HepG2 (cell line): ENCODE measurements around the gene CCDC57. TPM values are rescaled to one million over a fixed set of nuclear protein-coding genes. Genes with fewer than 3 reads are reported as not detected.

Source experiments
- ASH2L ChIP-seq: fragments of 300-600, 200-600 bp; sonication (generic); IDR thresholded peaks from 2 replicates; pipeline ENCODE4 v1.7.0; 2017; ENCODE audit warnings: low read depth, mild to moderate bottlenecking, moderate library complexity, mixed read lengths, low read length; ENCODE audit not compliant: insufficient read length
- ATF7 ChIP-seq, 2 experiments: fragments of 450-650 bp in 1 of 2; sonication (generic) in 1 of 2; formaldehyde crosslinking in 1 of 2; IDR thresholded peaks; 2 replicates each; pipeline versions ENCODE4 v1.4.0 to v1.6.1; 2016 to 2020; ENCODE audit warnings: antibody characterized with exemption in 1 of 2, mild to moderate bottlenecking in 1 of 2, missing genetic modification reagents in 1 of 2
- CHD2 ChIP-seq: IDR thresholded peaks from 2 replicates; pipeline ENCODE4 v1.6.1; 2011; ENCODE audit warnings: low read depth, low read length, improper control_type of control experiment
- EHMT2 ChIP-seq: fragments of 200-600 bp; sonication (generic); IDR thresholded peaks from 2 replicates; pipeline ENCODE4 v1.7.0; 2017; ENCODE audit warnings: antibody characterized with exemption, low read depth, low read length, borderline replicate concordance
- FOSL2 ChIP-seq: sonication (generic); formaldehyde crosslinking; IDR thresholded peaks from 2 replicates; pipeline ENCODE4 v1.4.0; 2020; ENCODE audit warnings: missing genetic modification reagents
- GFI1 ChIP-seq: sonication (generic); formaldehyde crosslinking; IDR thresholded peaks from 2 replicates; pipeline ENCODE4 v1.5.0; 2020; ENCODE audit warnings: missing genetic modification reagents, mild to moderate bottlenecking, borderline replicate concordance
- HHEX ChIP-seq: IDR thresholded peaks from 2 replicates; pipeline ENCODE4 v1.6.1; 2016; ENCODE audit warnings: control low read depth
- KAT8 ChIP-seq: IDR thresholded peaks from 2 replicates; pipeline ENCODE4 v1.6.1; 2016; ENCODE audit warnings: missing genetic modification reagents, missing compliant biosample characterization
- RBM39 ChIP-seq: fragments of 200-400 bp; formaldehyde crosslinking; IDR thresholded peaks from one replicate; pipeline ENCODE4 v1.6.1; 2018; ENCODE audit warnings: antibody characterized with exemption, mild to moderate bottlenecking, low read depth, low read length; ENCODE audit not compliant: poor library complexity, severe bottlenecking
- TEAD2 ChIP-seq: sonication (generic); formaldehyde crosslinking; IDR thresholded peaks from 2 replicates; pipeline ENCODE4 v1.9.0; 2021; ENCODE audit warnings: missing genetic modification reagents
- ZBTB3 ChIP-seq: sonication (generic); formaldehyde crosslinking; IDR thresholded peaks from 2 replicates; pipeline ENCODE4 v1.4.0; 2020; ENCODE audit warnings: low read depth, mild to moderate bottlenecking, moderate library complexity, missing genetic modification reagents, borderline replicate concordance
- ZIK1 ChIP-seq: sonication (generic); formaldehyde crosslinking; IDR thresholded peaks from 2 replicates; pipeline ENCODE4 v1.5.0; 2020; ENCODE audit warnings: mild to moderate bottlenecking, low read depth, missing genetic modification reagents, borderline replicate concordance
- ZNF552 ChIP-seq: sonication (generic); formaldehyde crosslinking; IDR thresholded peaks from 2 replicates; pipeline ENCODE4 v1.9.0; 2022; ENCODE audit warnings: missing genetic modification reagents, mild to moderate bottlenecking, borderline replicate concordance
- ZNF564 ChIP-seq: sonication (generic); formaldehyde crosslinking; IDR thresholded peaks from 2 replicates; pipeline ENCODE4 v1.8.1; 2023; ENCODE audit warnings: mild to moderate bottlenecking, missing genetic modification reagents
- ZNF790 ChIP-seq: sonication (generic); formaldehyde crosslinking; IDR thresholded peaks from 2 replicates; pipeline ENCODE4 v1.8.0; 2022; ENCODE audit warnings: missing genetic modification reagents, mild to moderate bottlenecking, borderline replicate concordance
- polyA plus RNA-seq, 8 experiments: library from polyadenylated mRNA; depleted of rRNA in 3 of 8; stranded (reverse) in 7 of 8; unstranded in 1 of 8; fragments of >200 nt; fragmentation: Illumina TruSeq in 4 of 8; extraction: Trizol in 4 of 8; gene quantifications; 2 replicates each; pipeline versions ENCODE4 v1.2.1 to v1.2.3, GENCODE V29; 2011 to 2016; ENCODE audit warnings: low read depth in 4 of 8, missing spikeins in 1 of 8, mixed read lengths in 1 of 8; ENCODE audit not compliant: insufficient read depth in 1 of 8
- total RNA-seq, 5 experiments: library from RNA; depleted of rRNA; stranded (reverse); fragments of >200 nt; fragmentation: Illumina TruSeq; extraction: Trizol; gene quantifications; 2 replicates each; pipeline ENCODE4 v1.2.3, GENCODE V29; 2016; ENCODE audit warnings: low read depth in 1 of 5
- TF ChIP-seq, protein P1 (sequence below): IDR thresholded peaks from 2 replicates; pipeline ENCODE4 v1.6.1; 2016
- TF ChIP-seq, protein P2 (sequence below): sonication (generic); formaldehyde crosslinking; IDR thresholded peaks from 2 replicates; pipeline ENCODE4 v1.8.0; 2022; ENCODE audit warnings: mild to moderate bottlenecking, missing genetic modification reagents
- TF ChIP-seq, protein P3 (sequence below): sonication (generic); formaldehyde crosslinking; IDR thresholded peaks from 2 replicates; pipeline ENCODE4 v1.8.1; 2023; ENCODE audit warnings: missing genetic modification reagents, mild to moderate bottlenecking, borderline replicate concordance
- TF ChIP-seq, protein P4 (sequence below): sonication (generic); formaldehyde crosslinking; IDR thresholded peaks from 2 replicates; pipeline ENCODE4 v1.5.1; 2020; ENCODE audit warnings: mild to moderate bottlenecking, missing genetic modification reagents, borderline replicate concordance

Gene CCDC57
- total and polyA plus RNA-seq, 2 of the 13 experiments (the other 11 are each of a cell fraction or from before 2014, with no cell fraction given), result 59.3 to 59.9 TPM

DNA sequence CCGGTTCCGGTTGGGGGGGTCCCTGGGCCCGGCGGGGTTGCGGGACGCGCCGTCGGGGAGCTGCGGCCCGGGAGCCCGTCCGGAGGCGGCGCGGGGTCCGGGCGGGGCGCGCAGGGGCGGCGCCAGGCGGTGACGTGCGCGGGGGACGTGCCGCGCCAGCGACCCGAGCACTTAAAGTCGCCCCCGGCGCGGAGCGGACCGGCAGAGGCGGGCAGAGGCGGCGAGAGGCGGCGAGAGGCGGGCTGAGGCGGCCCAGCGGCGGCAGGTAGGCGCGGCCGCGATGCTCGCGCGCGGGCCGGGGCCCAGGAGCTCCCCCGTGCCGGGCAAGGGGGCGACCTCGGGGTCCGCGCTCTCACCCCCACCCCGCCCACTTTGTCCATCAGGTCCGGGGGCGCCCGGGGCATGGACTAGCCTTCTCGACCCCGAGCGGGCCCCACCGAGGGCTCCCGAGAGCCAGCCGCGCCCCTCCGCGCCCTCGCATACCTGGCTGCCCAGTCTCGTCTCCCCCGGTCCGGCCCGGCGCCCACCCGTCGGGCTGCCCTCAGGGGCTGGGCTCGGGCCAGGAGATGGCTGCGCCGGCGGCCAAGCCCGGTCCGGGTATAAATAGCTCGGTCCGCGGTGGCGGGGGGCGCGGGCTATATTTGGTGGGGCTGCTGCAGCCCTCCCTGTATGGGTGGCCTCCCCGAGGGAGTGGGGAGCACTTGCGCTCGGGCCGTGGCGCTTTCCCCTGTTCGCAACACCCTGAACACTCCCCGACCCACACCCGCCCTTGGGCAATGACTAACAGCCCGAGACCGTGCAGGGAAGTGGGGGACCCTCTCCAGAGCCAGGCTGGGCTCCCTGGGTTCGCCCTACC lies 16.4 kb upstream of the CCDC57 start, which contains the start of gene SLC16A3 (continued):
- TF ChIP-seq, protein P1, sequence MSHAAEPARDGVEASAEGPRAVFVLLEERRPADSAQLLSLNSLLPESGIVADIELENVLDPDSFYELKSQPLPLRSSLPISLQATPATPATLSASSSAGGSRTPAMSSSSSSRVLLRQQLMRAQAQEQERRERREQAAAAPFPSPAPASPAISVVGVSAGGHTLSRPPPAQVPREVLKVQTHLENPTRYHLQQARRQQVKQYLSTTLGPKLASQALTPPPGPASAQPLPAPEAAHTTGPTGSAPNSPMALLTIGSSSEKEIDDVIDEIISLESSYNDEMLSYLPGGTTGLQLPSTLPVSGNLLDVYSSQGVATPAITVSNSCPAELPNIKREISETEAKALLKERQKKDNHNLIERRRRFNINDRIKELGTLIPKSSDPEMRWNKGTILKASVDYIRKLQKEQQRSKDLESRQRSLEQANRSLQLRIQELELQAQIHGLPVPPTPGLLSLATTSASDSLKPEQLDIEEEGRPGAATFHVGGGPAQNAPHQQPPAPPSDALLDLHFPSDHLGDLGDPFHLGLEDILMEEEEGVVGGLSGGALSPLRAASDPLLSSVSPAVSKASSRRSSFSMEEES (CRISPR knock-in tag), result no peak
- TF ChIP-seq GFI1 (peak; percentile 11; the same call in 1 of the 2 replicates), KAT8 (CRISPR knock-in tag) (0 out of 2 replicates have a peak, but pooled peaks have one; percentile 10), ATF7 (IDR thresholded peaks at IDR 0.05) (no peak), ATF7 (CRISPR knock-in tag; IDR thresholded peaks at IDR 0.05) (no peak), ZBTB3 (CRISPR knock-in tag) (no peak), RBM39 (no peak), EHMT2 (no peak), ASH2L (no peak), HHEX (CRISPR knock-in tag) (no peak), ZNF790 (CRISPR knock-in tag) (no peak), ZNF552 (CRISPR knock-in tag) (no peak), ZIK1 (CRISPR knock-in tag) (no peak; the same call in 1 of the 2 replicates), FOSL2 (CRISPR knock-in tag) (no peak), CHD2 (no peak), TEAD2 (CRISPR knock-in tag) (peak; percentile 73; the same call in 1 of the 2 replicates), ZNF564 (CRISPR knock-in tag) (no peak)
- TF ChIP-seq, protein P2, sequence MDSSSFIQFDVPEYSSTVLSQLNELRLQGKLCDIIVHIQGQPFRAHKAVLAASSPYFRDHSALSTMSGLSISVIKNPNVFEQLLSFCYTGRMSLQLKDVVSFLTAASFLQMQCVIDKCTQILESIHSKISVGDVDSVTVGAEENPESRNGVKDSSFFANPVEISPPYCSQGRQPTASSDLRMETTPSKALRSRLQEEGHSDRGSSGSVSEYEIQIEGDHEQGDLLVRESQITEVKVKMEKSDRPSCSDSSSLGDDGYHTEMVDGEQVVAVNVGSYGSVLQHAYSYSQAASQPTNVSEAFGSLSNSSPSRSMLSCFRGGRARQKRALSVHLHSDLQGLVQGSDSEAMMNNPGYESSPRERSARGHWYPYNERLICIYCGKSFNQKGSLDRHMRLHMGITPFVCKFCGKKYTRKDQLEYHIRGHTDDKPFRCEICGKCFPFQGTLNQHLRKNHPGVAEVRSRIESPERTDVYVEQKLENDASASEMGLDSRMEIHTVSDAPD, result 0 out of 2 replicates have a peak, but pooled peaks have one; percentile 13
- TF ChIP-seq, protein P3, sequence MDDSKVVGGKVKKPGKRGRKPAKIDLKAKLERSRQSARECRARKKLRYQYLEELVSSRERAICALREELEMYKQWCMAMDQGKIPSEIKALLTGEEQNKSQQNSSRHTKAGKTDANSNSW (CRISPR knock-in tag), result no peak
- TF ChIP-seq, protein P4, sequence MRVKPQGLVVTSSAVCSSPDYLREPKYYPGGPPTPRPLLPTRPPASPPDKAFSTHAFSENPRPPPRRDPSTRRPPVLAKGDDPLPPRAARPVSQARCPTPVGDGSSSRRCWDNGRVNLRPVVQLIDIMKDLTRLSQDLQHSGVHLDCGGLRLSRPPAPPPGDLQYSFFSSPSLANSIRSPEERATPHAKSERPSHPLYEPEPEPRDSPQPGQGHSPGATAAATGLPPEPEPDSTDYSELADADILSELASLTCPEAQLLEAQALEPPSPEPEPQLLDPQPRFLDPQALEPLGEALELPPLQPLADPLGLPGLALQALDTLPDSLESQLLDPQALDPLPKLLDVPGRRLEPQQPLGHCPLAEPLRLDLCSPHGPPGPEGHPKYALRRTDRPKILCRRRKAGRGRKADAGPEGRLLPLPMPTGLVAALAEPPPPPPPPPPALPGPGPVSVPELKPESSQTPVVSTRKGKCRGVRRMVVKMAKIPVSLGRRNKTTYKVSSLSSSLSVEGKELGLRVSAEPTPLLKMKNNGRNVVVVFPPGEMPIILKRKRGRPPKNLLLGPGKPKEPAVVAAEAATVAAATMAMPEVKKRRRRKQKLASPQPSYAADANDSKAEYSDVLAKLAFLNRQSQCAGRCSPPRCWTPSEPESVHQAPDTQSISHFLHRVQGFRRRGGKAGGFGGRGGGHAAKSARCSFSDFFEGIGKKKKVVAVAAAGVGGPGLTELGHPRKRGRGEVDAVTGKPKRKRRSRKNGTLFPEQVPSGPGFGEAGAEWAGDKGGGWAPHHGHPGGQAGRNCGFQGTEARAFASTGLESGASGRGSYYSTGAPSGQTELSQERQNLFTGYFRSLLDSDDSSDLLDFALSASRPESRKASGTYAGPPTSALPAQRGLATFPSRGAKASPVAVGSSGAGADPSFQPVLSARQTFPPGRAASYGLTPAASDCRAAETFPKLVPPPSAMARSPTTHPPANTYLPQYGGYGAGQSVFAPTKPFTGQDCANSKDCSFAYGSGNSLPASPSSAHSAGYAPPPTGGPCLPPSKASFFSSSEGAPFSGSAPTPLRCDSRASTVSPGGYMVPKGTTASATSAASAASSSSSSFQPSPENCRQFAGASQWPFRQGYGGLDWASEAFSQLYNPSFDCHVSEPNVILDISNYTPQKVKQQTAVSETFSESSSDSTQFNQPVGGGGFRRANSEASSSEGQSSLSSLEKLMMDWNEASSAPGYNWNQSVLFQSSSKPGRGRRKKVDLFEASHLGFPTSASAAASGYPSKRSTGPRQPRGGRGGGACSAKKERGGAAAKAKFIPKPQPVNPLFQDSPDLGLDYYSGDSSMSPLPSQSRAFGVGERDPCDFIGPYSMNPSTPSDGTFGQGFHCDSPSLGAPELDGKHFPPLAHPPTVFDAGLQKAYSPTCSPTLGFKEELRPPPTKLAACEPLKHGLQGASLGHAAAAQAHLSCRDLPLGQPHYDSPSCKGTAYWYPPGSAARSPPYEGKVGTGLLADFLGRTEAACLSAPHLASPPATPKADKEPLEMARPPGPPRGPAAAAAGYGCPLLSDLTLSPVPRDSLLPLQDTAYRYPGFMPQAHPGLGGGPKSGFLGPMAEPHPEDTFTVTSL (CRISPR knock-in tag), result peak; percentile 88
